Measurements from ENCODE around the gene ASAP2.

Gene ASAP2

DNA sequence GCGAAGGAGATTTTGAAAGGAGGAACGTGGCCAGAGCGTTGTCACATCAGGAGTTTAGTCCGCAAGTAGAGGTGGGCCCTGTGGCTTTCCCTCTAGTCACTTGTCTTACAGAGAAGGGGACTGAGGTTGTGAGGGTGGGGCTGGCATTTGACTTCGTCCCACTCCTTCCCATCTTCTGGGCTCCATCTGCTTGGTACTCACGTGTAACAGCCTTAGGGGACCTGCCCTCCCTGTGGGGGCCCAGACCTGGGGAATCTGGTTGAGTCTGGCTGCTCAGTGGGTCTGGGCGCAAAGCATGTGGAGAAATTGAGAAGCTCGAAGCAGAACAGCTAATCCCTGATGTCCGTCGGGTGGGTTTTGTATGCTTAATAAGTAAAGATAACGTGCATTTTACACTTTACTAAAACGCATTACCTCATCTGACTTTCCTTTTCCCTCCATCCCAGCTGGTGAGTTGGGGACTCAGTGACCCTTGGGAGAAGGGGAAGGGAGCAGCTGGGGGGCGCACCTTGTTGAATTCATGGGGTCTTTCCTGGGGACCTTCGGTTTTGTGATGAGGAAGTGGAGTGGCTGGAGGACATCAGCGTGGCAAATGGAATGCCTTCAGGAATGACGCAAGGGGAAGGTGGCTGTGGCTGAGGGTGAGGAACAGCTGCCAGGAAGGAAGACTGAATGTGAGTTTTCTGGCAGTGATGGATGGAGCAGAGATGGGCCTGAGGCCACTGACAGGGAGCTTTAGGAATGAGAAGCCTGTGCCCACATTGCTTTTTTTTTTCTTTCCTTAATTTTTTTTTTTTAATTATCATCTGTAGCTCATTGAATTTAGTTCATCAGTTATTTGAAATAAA lies 44.8 kb downstream of the ASAP2 start:
- DNase-seq (ENCODE audit: low spot score): no peak

DNA sequence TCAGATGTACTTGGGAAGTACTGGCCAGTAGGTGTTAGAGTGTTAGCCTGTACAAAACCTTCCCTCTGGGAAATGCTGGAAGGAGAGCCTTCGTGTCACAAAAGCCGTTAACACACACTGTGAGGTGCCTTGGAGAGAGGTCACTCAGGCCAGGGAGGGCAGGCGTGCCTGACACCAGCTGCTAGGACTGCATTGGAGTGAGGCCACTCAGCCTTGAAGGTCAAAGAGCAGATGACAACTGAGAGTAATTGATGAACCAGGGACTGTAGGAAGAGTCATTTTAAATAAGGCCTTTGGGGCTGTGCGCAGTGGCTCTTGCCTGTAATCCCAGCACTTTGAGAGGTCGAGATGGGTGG lies 45.4 kb downstream of the ASAP2 start:
- no peak for DNase-seq (ENCODE audit: low spot score)

DNA sequence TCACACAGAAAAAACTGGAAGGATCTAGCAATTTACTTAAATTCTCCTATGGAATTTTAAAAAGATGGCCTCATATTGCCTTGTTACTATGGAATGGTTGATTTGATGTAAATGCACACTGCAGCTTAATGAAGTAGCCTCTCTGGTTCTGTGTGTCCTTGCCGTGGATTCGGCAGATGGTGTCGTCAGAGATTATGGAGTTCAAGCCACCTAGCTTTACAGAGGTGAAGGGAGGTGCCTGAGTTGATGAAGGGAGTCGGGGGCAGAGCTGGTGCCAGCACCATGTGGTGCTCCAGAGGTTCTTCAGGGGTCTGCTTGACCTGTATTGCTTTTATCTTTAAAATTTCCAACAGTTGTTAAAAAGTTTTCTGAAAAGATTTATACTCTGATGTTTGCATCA lies 48.8 kb downstream of the ASAP2 start:
- DNase-seq (ENCODE audit: low spot score): no peak

DNA sequence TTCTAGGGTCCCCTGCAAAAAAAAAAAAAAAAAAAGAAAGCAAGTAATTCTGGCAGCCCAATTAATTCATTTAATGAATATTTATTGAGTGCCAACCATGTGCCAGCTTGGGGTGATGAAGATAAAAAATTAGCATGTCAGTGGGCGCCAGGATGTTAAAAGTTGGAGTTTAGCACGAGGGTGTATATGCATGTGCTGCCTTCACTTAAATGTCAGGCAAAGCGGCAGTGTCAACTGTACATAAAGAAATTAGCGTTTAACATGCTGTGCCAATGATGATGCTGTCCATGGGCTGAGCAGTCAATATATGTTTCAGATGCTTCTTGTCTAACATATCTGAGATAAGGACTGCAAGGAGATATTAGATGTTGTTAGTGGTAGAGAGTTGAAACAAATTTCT lies 49.5 kb downstream of the ASAP2 start:
- no peak for DNase-seq (ENCODE audit: low spot score)

DNA sequence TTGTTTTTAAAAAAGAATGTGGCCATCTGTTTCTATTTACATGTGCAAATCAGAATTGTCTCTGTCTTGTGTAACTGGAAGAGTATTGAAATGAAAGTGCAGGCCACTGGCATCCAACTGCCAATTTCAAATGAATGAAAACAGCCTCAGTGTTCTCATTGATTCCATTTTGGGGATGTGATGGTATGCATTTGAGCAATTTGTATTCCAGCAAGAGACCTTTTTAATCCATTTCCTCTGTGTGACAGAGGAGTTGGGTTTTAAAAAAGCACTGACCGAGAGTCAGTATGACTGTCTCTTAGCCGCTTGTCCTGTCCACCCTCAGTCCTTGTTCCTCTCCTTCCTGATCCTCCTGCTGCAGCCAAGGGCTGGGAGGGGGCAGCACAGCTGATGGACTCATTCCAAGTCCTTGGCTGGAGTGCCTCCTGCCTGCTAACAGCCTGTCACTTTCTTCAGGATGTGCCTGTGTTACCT lies 50.0 kb downstream of the ASAP2 start:
- no peak for DNase-seq (ENCODE audit: low spot score)

DNA sequence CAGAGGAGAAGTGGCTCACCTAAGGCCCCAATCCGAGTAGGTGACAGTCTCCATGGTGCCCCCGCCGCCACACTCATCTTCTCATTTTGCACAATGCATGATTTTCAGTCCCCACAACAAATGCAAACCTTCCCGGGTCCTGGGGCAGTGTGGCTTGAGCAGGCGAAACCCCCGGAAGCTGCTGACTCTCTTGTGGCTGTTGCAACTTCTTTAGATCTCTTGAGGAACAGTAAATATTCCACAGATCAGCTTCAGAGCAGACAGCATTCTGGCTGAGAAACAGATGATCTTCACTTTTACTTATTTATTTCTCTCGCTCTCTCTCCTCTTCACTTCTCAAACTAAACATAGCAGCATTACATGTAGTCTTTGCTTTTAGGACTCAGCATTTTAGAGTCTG lies 51.9 kb downstream of the ASAP2 start:
- no peak for DNase-seq (ENCODE audit: low spot score)

DNA sequence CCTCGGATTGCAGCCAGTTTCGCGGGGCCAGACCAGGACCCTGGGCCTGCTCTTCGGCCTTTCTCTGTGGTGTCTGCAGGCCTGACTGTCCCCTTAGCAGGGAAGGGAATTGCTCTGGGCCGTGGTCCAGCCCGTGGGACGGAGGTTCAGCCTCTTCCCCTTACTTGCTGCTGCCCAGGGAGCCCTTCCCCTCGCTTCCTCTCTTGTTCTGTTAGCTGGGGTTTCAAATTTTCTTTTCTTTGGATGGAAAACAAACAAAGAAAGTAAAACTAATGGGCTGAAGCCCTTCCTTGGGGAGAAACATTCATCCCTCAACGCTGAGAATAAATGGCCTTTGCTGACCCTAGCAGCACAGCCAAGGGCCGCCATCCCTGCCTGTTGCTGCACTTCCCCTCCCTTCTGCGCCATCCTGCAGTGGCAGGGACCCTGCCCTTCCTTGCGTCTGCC lies 52.4 kb downstream of the ASAP2 start:
- no peak for DNase-seq (ENCODE audit: low spot score)

DNA sequence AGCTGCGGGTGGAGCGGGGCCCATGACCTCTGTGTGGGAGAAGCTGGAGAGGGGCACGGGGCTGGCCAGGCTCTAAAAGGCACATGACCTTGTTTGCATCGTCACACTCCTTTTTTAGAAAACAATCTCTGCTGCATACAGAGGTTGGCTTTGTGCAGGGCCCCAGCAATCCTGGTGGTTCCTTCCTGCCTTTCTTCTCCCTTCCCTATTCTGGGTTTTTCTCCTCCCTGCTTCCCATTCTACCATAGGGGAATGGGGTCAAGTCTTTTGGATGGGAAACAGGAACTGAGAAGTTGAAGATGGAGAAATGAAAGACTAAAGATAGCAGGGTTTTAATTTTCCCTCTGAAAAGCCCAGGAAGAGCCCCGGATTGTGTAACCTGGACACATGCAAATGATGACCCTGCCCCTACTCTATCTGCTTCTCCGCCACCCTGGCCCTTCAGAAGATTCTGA lies 53.9 kb downstream of the ASAP2 start:
- no peak for DNase-seq (ENCODE audit: low spot score)

DNA sequence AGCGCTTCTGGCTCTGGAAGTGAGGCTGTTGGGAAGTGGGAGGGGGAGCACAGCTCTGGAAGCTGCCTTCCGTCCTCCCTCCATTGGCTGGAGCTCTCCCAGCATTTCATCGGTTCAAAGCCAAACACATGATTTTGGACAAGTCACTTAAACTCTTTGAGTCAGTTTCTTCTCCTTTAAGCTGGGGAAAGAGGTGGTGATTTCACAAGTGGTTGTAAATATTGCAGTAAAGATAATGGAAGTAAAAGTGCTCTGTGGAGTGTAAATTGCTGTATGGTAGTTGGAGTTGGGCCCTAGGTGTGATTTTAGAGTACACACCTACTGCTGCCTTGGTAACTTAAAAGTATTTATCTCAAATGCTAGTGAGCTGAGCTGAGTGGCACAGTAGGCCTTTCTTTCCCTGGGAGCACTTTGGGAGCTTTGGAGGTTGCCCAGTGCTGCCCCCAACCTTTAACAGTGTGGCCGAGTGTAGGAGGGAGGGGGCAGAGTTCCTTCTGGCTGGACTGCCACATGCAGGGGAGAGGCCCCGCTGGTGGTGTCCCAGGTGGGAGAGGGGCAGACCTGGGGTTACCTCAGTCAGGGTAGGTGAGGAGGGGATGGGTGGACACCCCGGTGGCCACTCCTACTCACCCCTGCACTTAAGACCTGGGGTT lies 54.7 kb downstream of the ASAP2 start:
- no peak for DNase-seq (ENCODE audit: low spot score)

DNA sequence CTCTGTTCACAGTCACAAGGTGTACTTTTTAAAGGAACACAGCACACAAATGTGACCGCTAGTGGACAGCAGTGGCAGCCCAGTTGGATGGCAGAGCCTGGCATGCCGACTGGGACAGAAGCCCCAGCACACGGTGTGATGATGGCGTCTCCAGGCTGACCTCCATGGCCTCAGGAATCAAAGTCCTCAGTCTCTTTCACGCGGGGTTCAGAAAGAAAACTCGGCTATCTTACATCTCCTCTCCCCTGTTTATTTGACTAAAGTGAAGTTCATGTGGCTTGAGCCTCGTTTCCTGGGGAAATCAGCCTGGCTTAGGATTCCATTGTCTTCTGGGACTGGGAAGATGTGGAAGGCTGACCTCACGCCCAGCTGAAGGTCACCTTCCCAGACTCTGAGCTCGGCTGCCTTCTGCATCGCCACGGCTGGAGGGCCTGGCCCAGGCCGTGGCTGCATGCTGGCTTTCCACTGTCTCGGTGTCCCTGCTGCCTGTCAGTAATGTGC lies 56.1 kb downstream of the ASAP2 start:
- DNase-seq (ENCODE audit: low spot score): no peak

DNA sequence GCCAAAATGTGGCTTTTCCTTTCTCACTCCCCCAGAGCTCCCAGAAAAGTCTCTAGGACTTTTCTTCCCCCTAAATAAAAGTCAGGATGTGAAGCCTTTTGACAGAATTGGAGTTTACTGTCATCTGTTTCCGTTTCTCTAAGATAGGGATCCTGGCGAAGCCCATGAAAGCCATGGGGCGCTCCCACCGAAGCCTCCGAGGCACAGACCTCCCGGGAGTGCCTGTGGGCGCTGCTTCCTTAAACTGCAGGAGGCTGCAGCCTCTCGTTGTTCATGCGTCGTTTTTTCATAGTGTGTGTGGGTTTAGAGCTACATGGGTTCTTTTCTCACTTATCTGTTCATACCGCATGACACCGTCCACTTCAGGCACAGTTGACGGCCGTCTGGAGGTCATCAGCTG lies 56.8 kb downstream of the ASAP2 start:
- no peak for DNase-seq (ENCODE audit: low spot score)

DNA sequence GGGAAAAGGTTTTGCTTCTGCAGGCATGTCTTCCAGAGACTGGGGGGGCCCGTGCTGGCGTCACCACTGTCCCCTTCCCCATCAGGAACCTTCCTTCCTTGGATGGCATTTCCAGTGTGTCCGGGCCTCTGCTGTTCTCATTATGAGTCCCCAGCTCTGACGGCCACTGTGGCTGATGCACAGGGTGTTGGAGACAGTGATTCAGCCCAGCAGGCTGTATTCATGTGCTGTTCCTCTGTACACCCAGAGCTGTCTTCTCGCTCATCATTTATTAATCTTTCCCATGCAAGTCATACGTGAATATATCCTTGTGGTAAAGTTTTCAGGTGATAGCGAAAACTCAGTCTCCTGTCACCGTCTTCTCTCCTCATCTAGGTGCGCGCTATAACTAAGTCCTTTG lies 57.7 kb downstream of the ASAP2 start:
- DNase-seq (ENCODE audit: low spot score): no peak

DNA sequence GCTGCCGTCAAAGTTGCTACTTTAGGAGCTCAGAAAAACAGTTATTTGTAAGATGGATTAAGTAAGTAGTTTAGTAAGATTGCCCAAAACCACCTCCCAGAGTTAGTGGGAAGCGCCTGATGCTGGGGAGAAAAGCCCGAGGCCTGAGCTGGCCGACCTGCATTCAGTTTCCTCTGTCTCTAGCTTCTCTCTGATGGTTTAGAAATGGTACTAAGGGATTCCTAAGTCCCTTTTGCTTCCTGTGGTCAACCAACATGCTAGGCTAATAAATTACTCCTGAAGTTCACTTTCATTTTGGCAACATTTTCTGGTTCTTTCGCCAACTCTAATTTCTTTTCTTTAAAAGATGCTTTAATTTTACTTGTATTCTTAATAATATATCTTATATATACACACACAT lies 60.1 kb downstream of the ASAP2 start:
- no peak for DNase-seq (ENCODE audit: low spot score)

DNA sequence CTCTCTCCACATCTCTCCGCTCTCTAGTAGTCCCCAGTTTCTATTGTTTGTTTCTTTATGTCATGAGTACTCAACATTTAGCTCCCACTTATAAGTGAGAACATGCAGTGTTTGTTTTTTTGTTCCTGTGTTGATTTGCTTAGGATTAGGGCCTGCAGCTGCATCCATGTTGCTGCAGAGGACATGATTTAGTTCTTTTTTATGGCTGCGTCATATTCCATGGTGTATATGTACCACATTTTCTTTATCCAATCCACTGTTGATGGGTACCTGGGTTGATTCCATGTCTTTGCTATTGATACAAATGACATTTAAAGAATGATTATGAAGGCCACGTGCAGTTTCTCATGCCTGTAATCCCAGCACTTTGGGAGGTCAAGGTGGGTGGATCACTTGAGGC lies 60.7 kb downstream of the ASAP2 start:
- DNase-seq (ENCODE audit: low spot score): peak; percentile 9

DNA sequence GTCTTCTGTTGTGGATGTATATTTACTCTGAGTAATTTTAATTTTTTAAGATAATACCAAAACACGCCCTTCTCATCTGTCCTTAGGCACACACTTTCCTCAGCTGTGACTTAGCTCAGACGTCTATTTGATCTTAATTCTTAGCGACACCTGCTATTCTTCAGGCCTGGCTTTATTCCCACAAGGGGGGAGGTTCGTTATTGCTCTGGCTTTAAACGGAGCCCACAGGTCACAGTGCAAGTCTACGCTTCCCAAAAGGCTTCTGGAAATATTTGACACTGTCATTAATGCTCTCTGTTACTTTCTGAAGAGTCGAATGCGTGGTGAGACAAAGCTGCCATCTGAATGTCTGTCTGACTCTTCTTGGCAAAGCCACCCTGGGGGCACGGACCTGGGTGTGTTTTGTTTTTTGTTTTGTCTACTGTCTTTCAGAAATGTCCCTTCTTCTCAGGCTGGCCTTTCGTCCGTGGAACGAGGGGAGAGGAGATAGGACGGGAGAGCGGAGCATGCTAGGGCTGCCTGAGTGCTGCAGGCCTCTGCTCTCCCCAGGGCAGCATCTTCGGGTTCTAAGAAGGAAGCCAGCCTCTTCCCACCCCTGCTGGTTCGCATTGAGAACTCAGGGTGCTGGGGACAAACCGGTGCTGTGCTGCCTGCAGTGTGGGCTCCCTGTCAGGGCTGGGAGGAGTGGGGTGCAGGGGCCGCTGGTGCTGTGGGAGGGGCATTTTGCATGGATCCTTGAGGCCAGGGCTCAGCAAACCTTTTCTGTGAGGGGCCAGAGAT lies 61.9 kb downstream of the ASAP2 start:
- no peak for DNase-seq (ENCODE audit: low spot score)

DNA sequence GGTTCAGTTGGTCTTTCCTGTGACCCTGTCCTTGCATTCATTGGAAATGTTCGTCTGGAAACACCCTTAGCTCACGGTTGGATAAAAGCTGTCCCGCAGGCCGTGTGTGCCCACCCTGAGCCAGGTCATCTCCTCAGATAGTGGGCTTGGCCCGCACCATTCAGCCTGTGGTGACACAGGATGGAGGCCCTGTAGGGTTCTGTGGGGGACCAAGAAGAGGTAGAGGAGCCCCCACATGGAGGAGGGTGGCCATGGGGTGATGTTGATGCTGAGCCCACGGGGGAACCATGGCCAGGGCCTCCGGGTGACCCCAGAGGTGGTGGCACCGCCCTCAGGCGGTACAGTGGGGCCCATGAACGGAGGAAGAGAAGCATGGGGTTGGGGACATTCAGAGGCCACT lies 62.7 kb downstream of the ASAP2 start:
- DNase-seq (ENCODE audit: low spot score): no peak

DNA sequence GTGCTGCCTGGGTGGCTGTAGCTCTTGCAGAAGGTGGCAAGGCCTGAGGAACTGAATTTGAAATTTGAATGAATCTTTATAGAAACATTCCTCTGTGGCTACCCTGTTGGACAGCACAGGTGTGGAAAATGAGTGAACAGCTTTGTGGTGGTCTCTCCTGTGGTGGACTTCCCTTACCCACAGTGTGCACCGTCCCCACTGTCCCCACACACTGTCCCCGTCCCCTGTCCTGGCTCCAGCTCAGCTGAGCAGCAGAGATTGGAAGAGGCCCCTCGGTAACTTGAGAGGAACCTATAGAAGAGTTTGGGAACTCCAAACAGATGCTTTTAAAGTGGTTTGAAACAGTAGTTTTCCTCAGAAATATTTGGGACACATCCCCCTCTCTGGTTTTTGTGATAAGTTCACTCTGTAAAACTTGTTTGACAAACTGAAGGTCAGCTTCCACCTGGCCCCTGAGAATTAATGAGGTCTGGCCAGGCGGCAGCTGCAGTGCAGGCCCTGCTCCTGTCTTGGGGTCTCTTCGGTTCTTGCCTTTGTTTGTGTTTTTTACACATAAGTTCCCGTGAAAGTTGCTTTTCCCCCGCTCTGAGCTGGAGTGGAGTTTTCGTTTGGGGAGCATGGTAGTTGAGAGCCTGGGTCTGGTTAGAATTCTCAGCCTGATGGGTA lies 63.2 kb downstream of the ASAP2 start:
- no peak for DNase-seq (ENCODE audit: low spot score)

DNA sequence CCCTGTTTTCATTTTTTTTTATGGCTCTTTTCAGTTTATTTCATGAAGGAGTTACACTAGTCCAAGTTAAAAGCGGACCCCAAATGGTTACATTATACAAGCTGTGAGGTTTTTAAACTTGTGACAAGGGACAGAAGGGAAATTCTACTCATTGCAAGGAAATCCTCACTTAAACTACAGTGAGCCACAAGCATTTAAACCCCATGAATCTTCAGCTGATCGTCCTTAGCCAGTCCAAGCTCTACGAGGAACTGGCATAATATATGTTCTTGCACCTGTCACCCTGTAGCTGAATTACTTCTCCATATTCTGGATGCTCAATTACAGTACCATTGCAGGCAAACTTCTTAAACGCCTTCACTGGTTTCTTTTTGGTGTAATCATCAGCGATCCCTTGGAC lies 64.5 kb downstream of the ASAP2 start:
- no peak for DNase-seq (ENCODE audit: low spot score)

DNA sequence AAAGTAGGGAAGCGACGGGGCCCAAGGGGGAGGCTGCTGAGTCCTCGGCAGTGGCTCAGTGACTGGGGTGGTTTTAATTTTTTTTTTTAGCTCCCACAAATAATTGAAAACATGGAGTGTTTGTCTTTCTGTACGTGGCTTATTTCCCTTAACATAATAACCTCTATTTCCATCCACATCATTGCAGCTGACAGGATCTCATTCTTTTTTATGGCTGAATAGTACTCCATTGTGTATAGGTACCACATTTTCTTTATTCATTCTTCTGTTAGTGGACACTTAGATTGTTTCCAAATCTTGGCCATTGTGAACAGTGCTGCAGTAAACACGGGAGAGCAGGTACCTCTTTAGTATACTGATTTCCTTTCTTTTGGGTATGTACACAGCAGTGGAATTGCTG lies 65.1 kb downstream of the ASAP2 start:
- DNase-seq (ENCODE audit: low spot score): no peak

DNA sequence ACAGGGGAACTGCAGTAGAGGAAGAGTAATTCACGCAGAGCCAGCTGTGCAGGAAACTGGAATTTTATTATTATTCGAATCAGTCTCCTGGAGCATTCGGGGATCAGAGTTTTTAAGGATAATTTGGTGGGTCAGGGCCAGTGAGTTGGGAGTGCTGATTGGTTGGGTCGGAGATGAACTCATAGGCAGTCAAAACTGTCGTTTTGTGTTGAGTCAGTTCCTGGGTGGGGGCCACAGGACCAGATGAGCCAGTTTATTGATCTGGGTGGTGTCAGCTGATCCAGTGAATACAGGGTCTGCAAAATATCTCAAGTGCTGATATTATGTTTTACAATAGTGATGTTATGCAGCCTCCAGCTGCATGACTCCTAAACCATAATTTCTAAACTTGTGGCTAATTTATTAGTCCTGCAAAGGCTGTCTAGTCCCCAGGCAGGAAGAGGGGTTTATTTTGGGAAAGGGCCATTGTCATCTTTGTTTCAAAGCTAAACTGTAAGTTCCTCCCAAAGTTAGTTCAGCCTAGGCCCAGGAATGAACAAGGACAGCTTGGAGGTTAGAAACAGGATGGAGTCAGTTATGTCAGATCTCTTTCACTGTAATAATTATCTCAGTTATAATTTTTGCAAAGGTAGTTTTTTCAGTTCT lies 67.0 kb downstream of the ASAP2 start:
- no peak for DNase-seq (ENCODE audit: low spot score)

DNA sequence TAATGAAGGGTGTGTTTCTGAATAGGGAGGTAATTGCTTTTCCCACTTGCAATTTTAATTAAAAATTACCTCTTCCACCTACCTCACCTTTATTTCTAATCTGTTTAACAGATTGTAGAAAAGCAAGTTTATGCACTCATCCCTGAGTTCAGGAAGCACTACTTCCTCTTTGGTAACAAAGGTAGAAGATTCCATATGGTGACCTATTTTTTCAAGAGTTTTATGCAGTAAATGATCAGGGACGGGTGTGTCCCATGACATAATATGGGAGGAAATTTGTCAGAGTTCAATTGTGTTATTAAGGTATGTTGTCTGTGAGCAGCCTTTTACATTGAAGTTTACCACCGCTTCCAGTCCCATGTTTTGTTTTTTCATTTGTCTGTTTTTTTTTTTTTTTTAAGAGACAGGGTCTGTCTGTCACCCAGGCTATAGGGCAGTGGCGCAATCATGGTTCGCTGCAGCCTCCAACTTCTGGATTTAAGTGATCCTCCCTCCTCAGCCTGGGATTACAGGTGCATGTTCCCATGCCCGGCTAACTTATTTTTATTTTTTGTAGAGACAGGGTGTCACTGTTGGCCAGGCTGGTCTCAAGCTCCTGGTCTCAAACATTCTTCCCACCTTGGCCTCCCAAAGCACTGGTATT lies 68.2 kb downstream of the ASAP2 start:
- DNase-seq (ENCODE audit: low spot score): no peak
